Peyer's patch (tissue), 4 donors: ENCODE data around the gene SPOCK3. TPM values are rescaled to one million over a fixed set of nuclear protein-coding genes. Genes with fewer than 3 reads are reported as not detected.

ENCODE experiments used
- DNase-seq, 3 donors: peaks; one replicate each; pipeline ENCODE4 v3.0.0-alpha.2; 2017 to 2019
- H3K27ac ChIP-seq, 4 donors: fragments of 200-600 bp; sonication (generic); one replicate each; pipeline ENCODE4 v1.5.1; 2016 to 2019
- H3K27me3 ChIP-seq, 2 donors: fragments of 200-600 bp; sonication (generic); one replicate each; pipeline ENCODE4 v1.5.1; 2019
- H3K36me3 ChIP-seq, 3 donors: fragments of 200-600 bp; sonication (generic); one replicate each; pipeline ENCODE4 v1.5.1; 2016 to 2019
- H3K4me1 ChIP-seq, 4 donors: fragments of 200-600 bp; sonication (generic); one replicate each; pipeline ENCODE4 v1.5.1; 2016 to 2019
- H3K4me3 ChIP-seq, 4 donors: fragments of 200-600 bp; sonication (generic); 1 replicate in 3 of 4; 2 replicates in 1 of 4; pipeline ENCODE4 v1.5.1; 2016 to 2019; ENCODE audit warnings: mild to moderate bottlenecking in 1 of 4
- H3K9me3 ChIP-seq, 4 donors: fragments of 200-600 bp; sonication (generic); one replicate each; pipeline ENCODE4 v1.5.1; 2016 to 2019; ENCODE audit warnings: mild to moderate bottlenecking in 1 of 4
- POLR2A ChIP-seq, 2 donors: fragments of 450-650 bp; IDR thresholded peaks; one replicate each; pipeline ENCODE4 v1.5.1; 2017; ENCODE audit warnings: antibody characterized with exemption in 2 of 2, mild to moderate bottlenecking in 2 of 2, moderate library complexity in 2 of 2
- total RNA-seq, 4 donors: library from RNA; depleted of rRNA; stranded (reverse); fragments of >200 nt; gene quantifications; one replicate each; pipeline ENCODE4 v1.1.0, GENCODE V29; 2016
- TF ChIP-seq, protein P1 (sequence below), 6 experiments: fragments of 450-650 bp in 4 of 6; fragments of 200-600 bp in 2 of 6; sonication (generic) in 1 of 6; IDR thresholded peaks; one replicate each; pipeline ENCODE4 v1.5.1; 2017 to 2019; ENCODE audit warnings: antibody characterized with exemption in 6 of 6, mild to moderate bottlenecking in 3 of 6, moderate library complexity in 1 of 6

Gene SPOCK3
- total RNA-seq, 4 donors from 2014 or later: 1.7 TPM; not detected in 3

DNA sequence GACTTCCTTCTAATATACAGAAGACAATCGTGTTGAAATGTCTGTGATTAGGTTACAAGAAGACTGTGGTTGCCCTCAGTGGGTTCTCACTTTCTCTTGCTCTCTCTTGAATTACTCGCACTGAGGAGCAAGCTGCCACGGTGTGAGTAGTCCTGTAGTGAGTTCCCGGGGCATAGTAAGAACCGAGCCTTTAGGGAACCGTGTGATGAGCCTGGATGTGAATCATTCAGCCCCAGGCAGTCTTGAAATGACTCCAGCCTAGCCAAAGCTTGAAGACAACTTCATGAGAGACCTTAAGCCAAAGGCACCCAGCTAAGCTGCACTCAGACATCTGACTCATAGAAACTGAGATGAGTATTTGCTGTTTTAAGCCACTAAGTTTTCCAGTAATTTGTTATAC, 292.7 kb downstream of the SPOCK3 start:
- Histone ChIP-seq H3K36me3 (no peaks in the 10 kb centered on the region), H3K4me1 (no peaks in the 10 kb centered on the region), H3K9me3 (no peaks in the 10 kb centered on the region), H3K27ac (no peak overlapping the region), H3K27me3 (no peaks in the 10 kb centered on the region), H3K4me3 (no peak overlapping the region)
- TF ChIP-seq POLR2A (IDR thresholded peaks at IDR 0.05): no peak
- TF ChIP-seq, protein P1, sequence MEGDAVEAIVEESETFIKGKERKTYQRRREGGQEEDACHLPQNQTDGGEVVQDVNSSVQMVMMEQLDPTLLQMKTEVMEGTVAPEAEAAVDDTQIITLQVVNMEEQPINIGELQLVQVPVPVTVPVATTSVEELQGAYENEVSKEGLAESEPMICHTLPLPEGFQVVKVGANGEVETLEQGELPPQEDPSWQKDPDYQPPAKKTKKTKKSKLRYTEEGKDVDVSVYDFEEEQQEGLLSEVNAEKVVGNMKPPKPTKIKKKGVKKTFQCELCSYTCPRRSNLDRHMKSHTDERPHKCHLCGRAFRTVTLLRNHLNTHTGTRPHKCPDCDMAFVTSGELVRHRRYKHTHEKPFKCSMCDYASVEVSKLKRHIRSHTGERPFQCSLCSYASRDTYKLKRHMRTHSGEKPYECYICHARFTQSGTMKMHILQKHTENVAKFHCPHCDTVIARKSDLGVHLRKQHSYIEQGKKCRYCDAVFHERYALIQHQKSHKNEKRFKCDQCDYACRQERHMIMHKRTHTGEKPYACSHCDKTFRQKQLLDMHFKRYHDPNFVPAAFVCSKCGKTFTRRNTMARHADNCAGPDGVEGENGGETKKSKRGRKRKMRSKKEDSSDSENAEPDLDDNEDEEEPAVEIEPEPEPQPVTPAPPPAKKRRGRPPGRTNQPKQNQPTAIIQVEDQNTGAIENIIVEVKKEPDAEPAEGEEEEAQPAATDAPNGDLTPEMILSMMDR (IDR thresholded peaks at IDR 0.05): no peak
- DNase-seq: no peak

DNA sequence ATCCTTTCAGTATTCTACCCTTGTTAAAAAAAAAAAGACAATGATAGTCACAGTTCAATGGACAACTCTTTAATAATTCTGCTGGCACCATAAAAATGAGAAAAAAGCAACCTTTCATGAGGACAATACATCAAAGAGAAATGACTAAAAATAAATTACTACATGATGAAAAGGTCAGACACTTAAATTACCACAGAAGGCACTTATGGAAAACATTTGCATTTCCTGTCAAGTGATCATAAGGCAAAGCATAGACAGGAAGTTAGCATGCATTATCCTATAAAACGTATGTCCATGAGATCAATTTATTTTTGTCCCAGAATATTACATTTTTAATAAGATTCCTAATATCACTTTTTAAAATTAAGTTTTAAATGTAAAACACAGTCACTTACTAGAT, 303.8 kb downstream of the SPOCK3 start:
- Histone ChIP-seq H3K4me1 (no peaks in the 10 kb centered on the region), H3K27ac (no peak overlapping the region), H3K4me3 (no peak overlapping the region), H3K36me3 (no peaks in the 10 kb centered on the region), H3K9me3 (no peaks in the 10 kb centered on the region), H3K27me3 (no peaks in the 10 kb centered on the region)
- no peak for DNase-seq
- TF ChIP-seq, protein P1 (IDR thresholded peaks at IDR 0.05): no peak
- no peak for TF ChIP-seq POLR2A (IDR thresholded peaks at IDR 0.05)

DNA sequence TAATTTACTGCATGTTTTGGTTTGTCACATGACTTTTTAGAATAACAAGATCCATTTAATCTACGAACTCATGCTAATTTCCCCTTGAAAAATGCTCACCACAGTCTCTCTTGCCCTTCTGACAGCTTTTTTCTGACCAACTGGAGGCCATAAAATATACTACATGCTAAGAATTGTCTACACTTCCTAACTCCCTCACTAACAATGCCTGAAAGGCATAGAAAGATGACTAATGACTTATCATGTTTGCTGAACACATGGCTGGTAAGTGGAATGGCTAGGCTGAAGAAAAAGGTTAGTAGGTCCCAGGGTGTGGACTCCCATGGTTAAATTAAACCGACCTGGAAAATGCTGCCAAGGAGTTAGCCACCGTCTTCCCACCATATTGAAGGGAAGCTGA, 309.9 kb downstream of the SPOCK3 start:
- H3K36me3 ChIP-seq: no peaks in the 10 kb centered on the region
- no peak overlapping the region for H3K27ac ChIP-seq
- DNase-seq: no peak
- no peaks in the 10 kb centered on the region for H3K4me1 ChIP-seq
- no peak overlapping the region for H3K4me3 ChIP-seq
- no peaks in the 10 kb centered on the region for H3K9me3 ChIP-seq
- no peaks in the 10 kb centered on the region for H3K27me3 ChIP-seq
- no peak for TF ChIP-seq POLR2A (IDR thresholded peaks at IDR 0.05)
- TF ChIP-seq, protein P1 (IDR thresholded peaks at IDR 0.05): no peak

DNA sequence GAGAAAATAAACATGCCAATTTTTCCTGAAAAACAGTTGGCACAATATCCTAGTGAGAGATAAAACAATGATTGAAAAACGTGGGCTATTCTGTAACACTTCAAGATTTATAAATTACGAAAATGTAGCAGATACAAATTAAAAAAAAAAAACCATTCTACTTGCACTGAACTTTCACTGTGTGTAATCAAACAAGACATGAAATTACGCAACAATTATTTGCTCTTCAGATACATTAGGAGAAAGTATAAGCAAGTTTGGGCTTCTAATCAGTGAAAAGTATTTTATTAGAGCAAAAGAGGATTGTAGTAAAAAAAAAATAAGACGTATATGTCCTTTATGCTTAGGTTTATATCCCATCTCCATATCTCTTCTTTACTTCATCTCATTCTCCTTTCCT, 320.4 kb downstream of the SPOCK3 start:
- no peak for DNase-seq
- Histone ChIP-seq H3K36me3 (no peaks in the 10 kb centered on the region), H3K27ac (no peak overlapping the region), H3K4me1 (no peaks in the 10 kb centered on the region), H3K9me3 (no peaks in the 10 kb centered on the region), H3K4me3 (no peak overlapping the region), H3K27me3 (no peaks in the 10 kb centered on the region)
- TF ChIP-seq, protein P1 (IDR thresholded peaks at IDR 0.05): no peak
- no peak for TF ChIP-seq POLR2A (IDR thresholded peaks at IDR 0.05)

DNA sequence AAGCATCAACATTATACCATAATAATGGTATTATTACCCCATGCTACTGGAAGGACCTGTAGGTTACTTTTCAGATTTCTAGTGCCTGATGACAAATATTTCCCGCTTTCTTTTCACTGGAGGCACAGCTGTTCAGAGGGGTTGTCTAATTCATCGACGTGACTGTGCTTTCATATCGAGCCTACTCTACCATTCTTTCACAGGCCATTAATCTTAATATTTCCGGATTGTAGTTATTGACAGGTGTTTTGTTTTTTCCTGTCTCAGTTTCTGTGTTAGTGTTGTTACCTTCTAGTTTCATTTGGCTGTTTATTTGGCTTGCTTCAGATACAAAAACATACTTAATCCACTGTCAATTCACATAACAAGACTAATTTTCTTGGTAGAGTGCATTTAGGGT, 330.9 kb downstream of the SPOCK3 start:
- Histone ChIP-seq H3K27ac (no peak overlapping the region), H3K36me3 (no peaks in the 10 kb centered on the region)

More for the DNA sequence above, 330.9 kb downstream of the SPOCK3 start:
- Histone ChIP-seq H3K4me1 (no peaks in the 10 kb centered on the region), H3K4me3 (no peak overlapping the region), H3K9me3 (no peaks in the 10 kb centered on the region), H3K27me3 (no peaks in the 10 kb centered on the region)
- DNase-seq: no peak
- TF ChIP-seq POLR2A (IDR thresholded peaks at IDR 0.05): no peak
- TF ChIP-seq, protein P1 (IDR thresholded peaks at IDR 0.05): no peak
